Activated CD8-positive, alpha-beta memory T cell treated with anti-CD3 and anti-CD28 coated beads for 4 hours (primary cell): ENCODE data around the gene ANG.
"Not testable (repeated sequence)": the region's sequence is repeated elsewhere in the genome, so short reads cannot be mapped to it uniquely, and the experiment has no call there.

Experiments
- DNase-seq, 2 donors: peaks; one replicate each; pipeline ENCODE4 v3.0.0-alpha.2; 2020; ENCODE audit warnings: low read depth in 2 of 2

Gene ANG

GRCh38 chr14:20698934-20699333 is 10.4 kb downstream of the ANG start:
- DNase-seq = no peak

GRCh38 chr14:20699931-20700330 is 11.4 kb downstream of the ANG start:
- no peak for DNase-seq

- not testable (repeated sequence) for DNase-seq
These were observed 12.4 kb downstream of the ANG start for GRCh38 chr14:20700965-20701364.

GRCh38 chr14:20706657-20707355 is 18.2 kb downstream of the ANG start:
- DNase-seq = no peak

GRCh38 chr14:20707622-20708021 is 19.1 kb downstream of the ANG start:
- DNase-seq = no peak

- no peak for DNase-seq
These were observed 22.7 kb downstream of the ANG start for GRCh38 chr14:20711261-20711660.

- no peak for DNase-seq
These were observed 23.1 kb downstream of the ANG start for GRCh38 chr14:20711685-20712084.

- DNase-seq = no peak
These were observed 24.3 kb downstream of the ANG start for GRCh38 chr14:20712904-20713303.

GRCh38 chr14:20714593-20715250 is 26.2 kb downstream of the ANG start:
- no peak for DNase-seq

- DNase-seq = no peak
These were observed 31.2 kb downstream of the ANG start for GRCh38 chr14:20719777-20720176.

- no peak for DNase-seq
These were observed 32.2 kb downstream of the ANG start for GRCh38 chr14:20720741-20721140.

GRCh38 chr14:20722016-20722415 is 33.5 kb downstream of the ANG start:
- DNase-seq = no peak

GRCh38 chr14:20723488-20723887 is 34.9 kb downstream of the ANG start:
- DNase-seq = no peak

- DNase-seq = not testable (repeated sequence)
These were observed 37.6 kb downstream of the ANG start for GRCh38 chr14:20726121-20726520.

- no peak for DNase-seq
These were observed 38.0 kb downstream of the ANG start for GRCh38 chr14:20726531-20726930.

GRCh38 chr14:20730891-20731290 is 42.3 kb downstream of the ANG start:
- no peak for DNase-seq

GRCh38 chr14:20732477-20732876 is 43.9 kb downstream of the ANG start:
- no peak for DNase-seq

- DNase-seq = no peak
These were observed 44.5 kb downstream of the ANG start for GRCh38 chr14:20732979-20733635.

GRCh38 chr14:20733684-20734429 is 45.3 kb downstream of the ANG start:
- DNase-seq = no peak

GRCh38 chr14:20734430-20734806 is 45.9 kb downstream of the ANG start:
- no peak for DNase-seq

GRCh38 chr14:20738292-20738691 is 49.7 kb downstream of the ANG start:
- DNase-seq = not testable (repeated sequence)

- DNase-seq = no peak
These were observed 53.6 kb downstream of the ANG start for GRCh38 chr14:20742132-20742531.
